Measurements from ENCODE around the gene NUBP2.

Gene NUBP2

DNA sequence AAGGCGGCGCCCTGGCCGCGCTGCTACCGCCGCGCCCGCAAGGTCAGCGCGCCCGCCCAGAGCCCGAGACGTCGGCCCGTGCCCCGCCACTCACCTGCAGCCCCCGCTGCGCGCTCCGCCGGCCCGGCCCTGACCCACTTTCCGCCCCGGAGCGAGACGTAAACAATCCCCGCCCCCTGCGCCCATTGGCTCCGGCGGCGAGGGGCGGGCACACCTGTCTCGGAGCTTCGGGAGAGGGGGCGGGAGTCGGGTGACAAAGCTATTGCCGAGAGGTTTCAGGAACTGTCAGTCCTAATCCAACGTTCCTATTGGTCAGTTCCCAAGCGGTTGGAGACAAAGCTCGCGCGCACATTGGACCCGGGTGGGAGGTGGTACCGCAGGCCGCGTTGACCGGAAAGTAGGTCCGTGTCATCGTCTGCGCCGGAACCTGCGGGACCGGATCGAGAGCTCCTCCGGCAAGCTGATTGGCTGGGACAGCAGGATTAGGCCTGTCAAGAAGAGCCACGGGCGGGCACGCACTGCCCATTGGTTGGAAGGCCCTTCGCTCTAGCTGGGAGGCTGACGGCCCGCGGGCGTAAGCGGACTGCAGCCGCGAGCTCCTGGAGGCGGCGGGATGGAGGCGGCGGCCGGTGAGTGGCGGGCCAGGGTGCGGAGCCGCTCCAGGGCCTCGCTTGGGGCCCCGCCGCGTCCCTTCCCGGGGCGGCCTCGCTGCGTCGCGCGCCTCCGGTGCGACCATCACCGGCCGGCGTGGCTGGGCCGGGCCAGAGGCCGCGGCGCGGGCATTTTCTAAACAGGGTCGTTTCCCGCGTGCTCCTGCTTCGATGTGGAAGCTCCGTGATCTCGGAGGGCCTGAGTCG lies at the start of gene NUBP2, which contains the start of gene SPSB3:
Gene NUBP2, plus strand, starts transcription at position 553 of the 857 bp plus-strand sequence. Its CDS starts 61 bp downstream, at position 614.
Gene SPSB3, minus strand, starts transcription at position 164 of the 857 bp plus-strand sequence. CDS start 1,088 bp downstream, outside the sequence.
- H3K4me3 ChIP-seq (ENCODE audit: low read depth, low read length) = peak within 1 kb of the TSS; percentile 91
- H3K27ac ChIP-seq (ENCODE audit: low read depth, low read length) = peak within 1 kb of the TSS; percentile 55; the same call in 1 of the 2 replicates

DNA sequence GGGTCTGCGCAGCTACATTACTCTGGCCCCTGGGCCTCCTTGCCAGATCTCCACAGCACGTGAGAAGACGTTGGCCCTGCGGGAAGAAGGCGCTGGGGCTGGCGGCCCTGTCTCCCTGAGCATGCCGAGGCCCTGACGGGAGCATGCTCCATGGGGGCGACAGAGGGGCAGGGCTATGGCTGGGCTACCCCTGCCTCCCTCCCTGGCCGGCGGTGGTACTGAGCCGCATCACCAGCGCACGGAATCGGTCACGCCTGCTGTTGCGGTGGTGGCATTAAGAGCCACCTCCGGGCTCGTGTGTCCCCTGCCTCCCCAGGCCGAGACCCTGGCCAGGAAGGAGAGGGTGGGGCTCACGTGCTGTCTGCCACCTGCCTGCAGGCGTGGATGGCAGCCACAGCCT lies 48.6 kb upstream of the NUBP2 start:
- Histone ChIP-seq H3K4me1 (ENCODE audit: control insufficient read depth, insufficient read depth, low read length) (no peaks in the 10 kb centered on the region), H3K27me3 (ENCODE audit: control insufficient read depth, insufficient read depth, low read length) (no peaks in the 10 kb centered on the region), H3K4me3 (ENCODE audit: low read depth, low read length) (no peak overlapping the region), H3K36me3 (ENCODE audit: control insufficient read depth, insufficient read depth, low read length) (peaks cover 39% of the 10 kb centered on the region), H3K9me3 (ENCODE audit: control insufficient read depth, insufficient read depth, low read depth, low read length) (peaks cover 45% of the 10 kb centered on the region), H3K9ac (ENCODE audit: low read length) (no peak overlapping the region), H3K27ac (ENCODE audit: low read depth, low read length) (no peak overlapping the region)

More for the DNA sequence above, at the start of gene NUBP2, which contains the start of gene SPSB3:
- Histone ChIP-seq H3K9ac (ENCODE audit: low read length) (peak within 1 kb of the TSS; percentile 88), H3K4me1 (ENCODE audit: control insufficient read depth, insufficient read depth, low read length) (peaks cover 5% of the 10 kb centered on the region; the same call in 1 of the 2 replicates), H3K27me3 (ENCODE audit: control insufficient read depth, insufficient read depth, low read length) (no peaks in the 10 kb centered on the region), H3K9me3 (ENCODE audit: control insufficient read depth, insufficient read depth, low read depth, low read length) (no peaks in the 10 kb centered on the region), H3K36me3 (ENCODE audit: control insufficient read depth, insufficient read depth, low read length) (peaks cover 40% of the 10 kb centered on the region)

DNA sequence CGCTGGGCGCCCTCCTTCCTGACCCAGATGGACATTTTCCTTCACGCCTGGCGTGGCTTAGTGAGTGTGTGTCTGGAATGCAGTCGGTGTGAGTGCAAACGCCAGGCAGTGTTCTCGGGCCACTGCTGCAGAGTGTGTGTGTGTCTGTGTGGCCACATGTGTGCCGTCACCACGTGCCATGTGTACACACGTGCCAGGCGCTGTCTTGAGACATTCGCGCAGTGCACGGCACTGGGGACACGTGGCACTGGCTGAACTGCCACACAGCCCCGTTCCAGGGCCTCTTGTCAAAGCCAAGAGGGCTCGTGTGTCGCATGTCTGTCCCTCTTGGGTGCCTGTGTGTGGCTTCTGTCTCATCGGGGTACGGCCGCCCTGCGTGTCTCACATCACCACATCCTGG lies 47.9 kb upstream of the NUBP2 start:
- no peaks in the 10 kb centered on the region for H3K4me1 ChIP-seq (ENCODE audit: control insufficient read depth, insufficient read depth, low read length)
- H3K27me3 ChIP-seq (ENCODE audit: control insufficient read depth, insufficient read depth, low read length) = no peaks in the 10 kb centered on the region
- peaks cover 52% of the 10 kb centered on the region for H3K9me3 ChIP-seq (ENCODE audit: control insufficient read depth, insufficient read depth, low read depth, low read length)
- no peak overlapping the region for H3K4me3 ChIP-seq (ENCODE audit: low read depth, low read length)
- no peak overlapping the region for H3K9ac ChIP-seq (ENCODE audit: low read length)
- no peak overlapping the region for H3K27ac ChIP-seq (ENCODE audit: low read depth, low read length)
- peaks cover 33% of the 10 kb centered on the region for H3K36me3 ChIP-seq (ENCODE audit: control insufficient read depth, insufficient read depth, low read length)

DNA sequence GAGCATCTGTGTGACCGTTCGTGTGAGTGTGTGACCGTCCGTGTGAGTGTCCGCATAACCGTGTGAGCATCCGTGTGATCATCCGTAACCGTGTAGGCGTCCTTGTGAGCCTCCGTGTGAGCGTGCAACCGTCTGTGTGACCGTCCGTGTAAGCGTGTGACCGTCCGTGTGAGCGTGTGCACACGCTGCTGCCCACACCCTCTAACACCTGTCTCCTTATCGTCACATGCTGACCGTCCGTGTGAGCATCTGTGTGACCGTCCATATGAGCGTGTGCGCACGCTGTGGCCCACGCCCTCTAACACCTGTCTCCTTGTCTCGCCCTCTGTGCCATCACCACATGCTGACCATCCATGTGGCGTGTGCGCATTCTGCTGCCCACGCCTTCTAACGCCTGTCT lies 42.5 kb upstream of the NUBP2 start:
- H3K36me3 ChIP-seq (ENCODE audit: control insufficient read depth, insufficient read depth, low read length) = peaks cover 15% of the 10 kb centered on the region
- no peak overlapping the region for H3K27ac ChIP-seq (ENCODE audit: low read depth, low read length)
- H3K27me3 ChIP-seq (ENCODE audit: control insufficient read depth, insufficient read depth, low read length) = no peaks in the 10 kb centered on the region
- no peak overlapping the region for H3K9ac ChIP-seq (ENCODE audit: low read length)
- no peak overlapping the region for H3K4me3 ChIP-seq (ENCODE audit: low read depth, low read length)
- H3K4me1 ChIP-seq (ENCODE audit: control insufficient read depth, insufficient read depth, low read length) = no peaks in the 10 kb centered on the region
- H3K9me3 ChIP-seq (ENCODE audit: control insufficient read depth, insufficient read depth, low read depth, low read length) = peaks cover 51% of the 10 kb centered on the region

DNA sequence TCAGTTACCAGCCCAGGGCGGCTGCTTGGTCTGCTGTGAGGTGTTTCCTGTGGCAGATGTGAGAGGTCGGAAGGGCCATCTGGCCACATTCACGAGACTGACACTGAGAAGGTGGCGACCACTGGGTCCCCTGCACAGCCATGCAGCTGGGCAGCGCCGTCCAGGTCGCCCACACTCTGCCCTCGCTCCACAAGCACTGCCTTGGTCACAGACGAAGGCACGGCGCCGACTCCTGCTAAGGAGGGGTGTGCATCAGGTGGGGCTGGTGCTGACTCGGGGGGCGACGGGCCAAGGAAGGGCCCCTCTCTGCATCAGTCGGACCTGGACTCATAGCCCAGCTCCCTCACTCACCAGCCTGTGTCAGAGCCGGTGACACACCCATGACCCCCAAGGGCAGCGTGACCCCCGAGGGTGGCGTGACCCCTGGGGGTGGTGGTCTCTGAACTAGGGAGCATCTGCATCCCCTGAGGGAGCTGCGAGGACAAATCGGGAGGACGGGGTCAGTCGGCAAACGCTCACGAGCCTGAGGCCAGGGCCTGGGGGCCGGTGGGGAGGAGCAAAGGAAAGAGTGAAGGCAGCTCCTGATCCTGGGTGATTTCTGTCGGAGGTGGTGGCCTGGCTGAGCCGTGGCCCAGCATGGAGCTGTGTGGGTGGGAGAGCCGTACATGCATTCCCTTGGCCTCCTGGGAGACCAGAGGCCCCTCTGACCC lies 41.8 kb upstream of the NUBP2 start:
- Histone ChIP-seq H3K9ac (ENCODE audit: low read length) (no peak overlapping the region), H3K27me3 (ENCODE audit: control insufficient read depth, insufficient read depth, low read length) (no peaks in the 10 kb centered on the region), H3K4me1 (ENCODE audit: control insufficient read depth, insufficient read depth, low read length) (no peaks in the 10 kb centered on the region), H3K4me3 (ENCODE audit: low read depth, low read length) (no peak overlapping the region), H3K27ac (ENCODE audit: low read depth, low read length) (no peak overlapping the region), H3K36me3 (ENCODE audit: control insufficient read depth, insufficient read depth, low read length) (peaks cover 13% of the 10 kb centered on the region), H3K9me3 (ENCODE audit: control insufficient read depth, insufficient read depth, low read depth, low read length) (peaks cover 44% of the 10 kb centered on the region)

DNA sequence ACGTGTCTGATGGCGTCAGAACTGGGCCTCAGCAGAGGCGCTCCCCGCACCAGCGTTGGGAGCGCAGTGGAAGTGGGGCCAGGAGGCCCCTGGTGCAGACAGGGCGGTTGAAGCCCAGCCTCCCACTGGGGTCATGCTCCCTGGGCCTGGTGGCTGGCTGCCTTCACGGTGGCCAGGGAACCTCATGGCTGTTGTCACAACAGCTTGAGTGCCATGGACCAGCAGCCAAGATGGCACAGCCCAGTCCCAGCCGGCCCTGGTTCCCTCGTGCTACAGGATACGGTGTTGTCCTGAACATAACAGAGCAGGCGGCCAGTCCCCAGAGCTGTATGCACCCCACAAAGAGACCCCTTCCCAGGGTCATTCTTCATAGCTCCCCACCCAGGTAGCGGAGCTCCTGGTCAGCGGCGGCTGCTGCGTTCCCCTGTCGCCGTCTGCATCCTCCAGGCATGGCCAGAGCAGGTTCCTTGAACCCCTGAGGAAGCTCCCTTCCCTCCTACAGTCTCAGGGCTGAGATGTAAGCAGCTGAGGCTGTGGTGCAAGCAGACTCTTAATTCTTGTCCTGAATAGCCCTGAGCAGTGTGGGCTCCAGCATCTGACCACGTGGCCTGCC lies 41.1 kb upstream of the NUBP2 start:
- H3K9me3 ChIP-seq (ENCODE audit: control insufficient read depth, insufficient read depth, low read depth, low read length) = peaks cover 37% of the 10 kb centered on the region
- H3K36me3 ChIP-seq (ENCODE audit: control insufficient read depth, insufficient read depth, low read length) = peaks cover 13% of the 10 kb centered on the region
- H3K9ac ChIP-seq (ENCODE audit: low read length) = no peak overlapping the region
- H3K27ac ChIP-seq (ENCODE audit: low read depth, low read length) = no peak overlapping the region
- no peaks in the 10 kb centered on the region for H3K27me3 ChIP-seq (ENCODE audit: control insufficient read depth, insufficient read depth, low read length)
- H3K4me1 ChIP-seq (ENCODE audit: control insufficient read depth, insufficient read depth, low read length) = no peaks in the 10 kb centered on the region
- no peak overlapping the region for H3K4me3 ChIP-seq (ENCODE audit: low read depth, low read length)

GRCh38 chr16:1743376-1744337 lies 39.1 kb upstream of the NUBP2 start:
- peaks cover 29% of the 10 kb centered on the region for H3K36me3 ChIP-seq (ENCODE audit: control insufficient read depth, insufficient read depth, low read length)
- no peak overlapping the region for H3K9ac ChIP-seq (ENCODE audit: low read length)
- H3K27ac ChIP-seq (ENCODE audit: low read depth, low read length) = no peak overlapping the region
- H3K4me3 ChIP-seq (ENCODE audit: low read depth, low read length) = no peak overlapping the region
- peaks cover 17% of the 10 kb centered on the region for H3K9me3 ChIP-seq (ENCODE audit: control insufficient read depth, insufficient read depth, low read depth, low read length)
- no peaks in the 10 kb centered on the region for H3K4me1 ChIP-seq (ENCODE audit: control insufficient read depth, insufficient read depth, low read length)
- H3K27me3 ChIP-seq (ENCODE audit: control insufficient read depth, insufficient read depth, low read length) = no peaks in the 10 kb centered on the region

DNA sequence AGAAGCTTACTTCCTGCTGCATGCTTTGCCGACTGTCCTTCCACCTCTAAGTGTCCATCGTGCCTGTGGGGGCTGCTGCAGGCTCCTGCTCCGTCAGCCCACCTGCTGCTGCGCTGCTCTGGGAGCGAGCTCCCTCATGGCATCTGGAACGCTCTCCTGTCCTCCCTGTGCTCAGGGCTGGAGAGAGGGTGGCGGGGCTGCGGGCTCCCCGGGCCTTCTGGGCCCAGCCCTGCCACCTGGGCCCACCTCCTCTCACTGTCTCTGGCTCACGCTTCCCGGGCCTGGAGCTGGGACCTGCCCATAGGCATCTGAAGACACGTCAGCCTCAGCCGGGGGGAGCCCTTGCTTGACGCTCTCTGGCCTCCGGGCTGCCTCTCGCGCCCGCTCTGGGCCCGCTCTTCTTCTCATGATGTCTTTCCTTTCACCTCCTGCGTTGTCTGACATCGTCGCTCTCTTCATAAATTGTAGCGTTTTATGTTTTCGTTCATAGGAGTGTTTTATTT lies 38.4 kb upstream of the NUBP2 start:
- H3K9ac ChIP-seq (ENCODE audit: low read length) = no peak overlapping the region
- H3K9me3 ChIP-seq (ENCODE audit: control insufficient read depth, insufficient read depth, low read depth, low read length) = peaks cover 9% of the 10 kb centered on the region
- H3K27me3 ChIP-seq (ENCODE audit: control insufficient read depth, insufficient read depth, low read length) = no peaks in the 10 kb centered on the region
- no peak overlapping the region for H3K27ac ChIP-seq (ENCODE audit: low read depth, low read length)
- no peaks in the 10 kb centered on the region for H3K4me1 ChIP-seq (ENCODE audit: control insufficient read depth, insufficient read depth, low read length)
- H3K36me3 ChIP-seq (ENCODE audit: control insufficient read depth, insufficient read depth, low read length) = peaks cover 37% of the 10 kb centered on the region
- H3K4me3 ChIP-seq (ENCODE audit: low read depth, low read length) = no peak overlapping the region

DNA sequence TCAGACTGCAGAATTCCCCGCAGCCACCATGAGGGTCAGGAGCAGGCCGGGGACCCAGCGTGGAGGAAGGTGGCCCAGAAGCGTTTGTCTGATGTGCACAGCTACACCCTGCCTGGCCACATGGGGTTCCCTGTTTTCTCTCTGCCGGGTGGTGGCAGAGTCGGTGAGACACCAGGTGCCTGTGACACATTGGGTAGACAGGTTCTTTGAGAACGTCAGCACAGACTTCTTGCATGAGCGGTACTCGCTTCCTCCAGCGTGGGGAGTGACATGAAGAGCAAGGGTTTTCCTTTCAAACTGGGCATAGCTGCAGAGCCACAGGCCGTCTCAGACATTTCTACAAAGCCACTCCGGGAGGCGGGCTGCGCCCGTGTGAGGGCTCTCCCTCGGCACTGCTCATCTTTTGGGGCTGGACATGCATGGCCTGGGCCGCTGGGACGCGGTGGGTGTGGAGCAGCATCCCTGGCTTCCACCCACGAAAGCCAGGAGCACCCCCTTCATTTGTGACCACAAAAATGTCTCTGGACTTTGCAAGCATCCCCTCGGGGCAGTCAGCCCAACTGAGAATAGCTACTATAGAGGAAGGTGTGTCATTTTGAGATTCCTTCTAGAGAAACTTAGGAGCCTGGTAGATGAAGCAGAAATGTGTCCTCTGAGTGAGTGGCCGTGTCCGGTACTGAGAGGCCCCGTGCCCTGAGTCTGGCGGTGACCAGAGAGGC lies 37.4 kb upstream of the NUBP2 start:
- Histone ChIP-seq H3K27ac (ENCODE audit: low read depth, low read length) (no peak overlapping the region), H3K9ac (ENCODE audit: low read length) (no peak overlapping the region), H3K4me3 (ENCODE audit: low read depth, low read length) (no peak overlapping the region), H3K4me1 (ENCODE audit: control insufficient read depth, insufficient read depth, low read length) (no peaks in the 10 kb centered on the region), H3K27me3 (ENCODE audit: control insufficient read depth, insufficient read depth, low read length) (no peaks in the 10 kb centered on the region), H3K36me3 (ENCODE audit: control insufficient read depth, insufficient read depth, low read length) (peaks cover 39% of the 10 kb centered on the region), H3K9me3 (ENCODE audit: control insufficient read depth, insufficient read depth, low read depth, low read length) (no peaks in the 10 kb centered on the region)

Data from HUES6 (cell line).